Astrocyte of the cerebellum (primary cell): ENCODE measurements around the gene AKT1.
A peak's percentile ranks its signal among the peaks of the same experiment; 100 is the strongest.

Source experiments
- DNase-seq: peaks from one replicate; pipeline ENCODE4 v3.0.0-alpha.2; 2011; ENCODE audit warnings: low read depth
- H3K4me3 ChIP-seq: 2 replicates; pipeline ENCODE4 v1.5.1; 2011; ENCODE audit warnings: mild to moderate bottlenecking, low read depth, low read length, moderate library complexity
- in situ Hi-C: cut with HindIII; loops from 2 replicates; pipeline ENCODE4 v1.10.0; 2017; ENCODE audit warnings: low sequenced_read_pairs
- TF ChIP-seq, protein P1 (sequence below): IDR thresholded peaks from 2 replicates; pipeline ENCODE4 v1.5.1; 2012; ENCODE audit warnings: low read length, low read depth, moderate library complexity, mild to moderate bottlenecking; ENCODE audit errors: missing control alignments

AKT1 gene

DNA sequence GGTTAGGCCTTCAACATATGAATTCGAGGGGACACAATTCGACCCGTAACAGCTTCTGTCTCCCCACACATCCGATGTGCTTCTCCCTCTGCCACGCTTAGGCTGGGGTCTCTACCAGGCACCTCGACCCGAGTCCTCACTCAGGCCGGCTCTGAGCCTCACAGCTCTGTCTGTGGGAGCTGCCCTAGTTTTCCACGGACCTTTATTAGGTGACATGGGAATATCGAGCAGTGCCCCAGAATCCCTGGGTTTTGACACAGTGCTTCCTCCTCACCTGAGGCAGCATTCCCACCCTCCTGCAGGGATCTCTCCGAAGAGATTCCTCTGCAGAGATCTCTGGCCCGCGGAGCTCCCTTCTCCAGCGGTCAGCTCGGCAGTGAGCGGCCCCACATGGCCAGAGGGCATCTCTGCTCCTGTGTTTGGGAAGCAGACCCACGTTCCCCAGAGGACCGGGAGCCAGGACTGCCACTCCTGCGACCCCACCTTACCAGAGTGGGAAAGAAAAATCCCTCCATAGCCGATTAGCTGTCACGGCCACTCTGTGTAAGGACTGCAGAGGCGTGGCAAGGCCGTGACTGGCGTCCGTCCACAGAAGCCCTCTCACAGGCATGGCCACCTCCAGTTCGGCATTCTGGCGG lies 26.5 kb upstream of the AKT1 start:
- no peak overlapping the region for H3K4me3 ChIP-seq

DNA sequence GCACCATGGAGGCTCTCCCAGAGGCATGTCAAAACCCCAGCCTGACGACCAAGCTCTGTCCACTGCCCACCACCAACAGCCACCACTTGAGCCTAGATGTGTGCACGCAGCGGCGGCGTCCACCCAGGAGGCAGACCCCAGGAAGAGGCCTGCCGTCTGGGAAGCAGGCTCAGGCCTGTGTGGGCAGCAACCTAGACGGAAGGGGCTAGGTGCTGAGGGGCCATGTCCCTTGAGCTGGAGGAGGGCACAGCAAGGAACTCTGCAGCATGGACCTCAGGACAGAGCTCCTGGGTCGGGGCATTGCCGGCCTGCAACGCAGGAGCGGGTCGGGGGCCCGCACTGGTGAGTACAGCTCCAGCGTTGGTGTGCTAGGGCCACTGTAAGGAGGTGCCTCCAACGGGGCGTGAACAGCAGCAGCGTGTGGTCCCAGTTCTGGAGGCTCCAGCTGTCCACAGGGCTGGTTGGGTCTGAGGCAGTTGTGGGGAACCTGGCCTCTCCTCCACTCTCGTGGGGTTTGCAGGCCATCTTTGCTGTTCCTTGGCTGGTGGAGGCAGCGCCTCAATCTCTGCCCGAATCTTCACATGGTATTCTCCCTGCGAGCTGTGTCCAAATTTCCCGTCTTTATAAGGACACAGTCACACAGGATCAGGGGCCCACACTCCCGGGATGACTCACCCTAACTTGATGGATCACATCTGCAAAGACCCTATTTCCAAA lies 25.8 kb upstream of the AKT1 start:
- no peak overlapping the region for H3K4me3 ChIP-seq
- TF ChIP-seq, protein P1, sequence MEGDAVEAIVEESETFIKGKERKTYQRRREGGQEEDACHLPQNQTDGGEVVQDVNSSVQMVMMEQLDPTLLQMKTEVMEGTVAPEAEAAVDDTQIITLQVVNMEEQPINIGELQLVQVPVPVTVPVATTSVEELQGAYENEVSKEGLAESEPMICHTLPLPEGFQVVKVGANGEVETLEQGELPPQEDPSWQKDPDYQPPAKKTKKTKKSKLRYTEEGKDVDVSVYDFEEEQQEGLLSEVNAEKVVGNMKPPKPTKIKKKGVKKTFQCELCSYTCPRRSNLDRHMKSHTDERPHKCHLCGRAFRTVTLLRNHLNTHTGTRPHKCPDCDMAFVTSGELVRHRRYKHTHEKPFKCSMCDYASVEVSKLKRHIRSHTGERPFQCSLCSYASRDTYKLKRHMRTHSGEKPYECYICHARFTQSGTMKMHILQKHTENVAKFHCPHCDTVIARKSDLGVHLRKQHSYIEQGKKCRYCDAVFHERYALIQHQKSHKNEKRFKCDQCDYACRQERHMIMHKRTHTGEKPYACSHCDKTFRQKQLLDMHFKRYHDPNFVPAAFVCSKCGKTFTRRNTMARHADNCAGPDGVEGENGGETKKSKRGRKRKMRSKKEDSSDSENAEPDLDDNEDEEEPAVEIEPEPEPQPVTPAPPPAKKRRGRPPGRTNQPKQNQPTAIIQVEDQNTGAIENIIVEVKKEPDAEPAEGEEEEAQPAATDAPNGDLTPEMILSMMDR: no peak
- in situ Hi-C loops: loop anchor here (10.0 kb wide), 2 partner anchors 47 to 233 kb away; no protein-coding TSS in a partner anchor
- DNase-seq: no peak

More for the DNA sequence above, 26.5 kb upstream of the AKT1 start:
- DNase-seq: no peak
- in situ Hi-C loops: loop anchor here (10.0 kb wide), 2 partner anchors 47 to 233 kb away; no protein-coding TSS in a partner anchor
- TF ChIP-seq, protein P1: no peak

DNA sequence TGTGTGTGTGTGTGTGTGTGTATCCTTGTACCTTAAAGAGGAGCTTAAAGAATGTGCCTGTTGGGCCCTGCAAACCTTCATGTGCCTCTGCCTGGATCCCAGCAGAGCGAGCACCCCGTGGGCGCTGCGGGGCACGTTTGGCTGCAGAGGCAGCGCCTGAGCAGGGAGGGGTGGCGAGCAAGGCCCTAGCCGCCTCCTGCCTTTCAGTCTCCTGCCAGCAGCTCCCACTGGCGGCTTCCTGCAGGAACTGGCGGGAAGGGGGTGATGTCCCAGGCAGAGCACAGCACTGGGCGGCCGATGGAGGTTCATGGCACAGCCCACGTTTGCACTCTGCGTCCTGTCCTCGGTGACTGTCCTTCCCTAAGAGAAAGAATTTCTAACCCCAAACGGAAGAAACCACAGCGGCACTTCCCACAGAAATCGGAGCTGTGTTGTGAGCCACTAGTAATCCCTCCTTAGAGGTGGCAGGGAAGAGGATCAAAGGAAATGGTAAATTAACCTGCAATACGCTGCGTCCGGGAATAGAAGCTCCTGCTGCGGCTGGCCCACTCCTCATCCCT lies 25.2 kb upstream of the AKT1 start:
- TF ChIP-seq, protein P1: peak; percentile 67
- in situ Hi-C loops: loop anchor here (10.0 kb wide), 2 partner anchors 46 to 234 kb away; no protein-coding TSS in a partner anchor
- H3K4me3 ChIP-seq: no peak overlapping the region
- DNase-seq: no peak

DNA sequence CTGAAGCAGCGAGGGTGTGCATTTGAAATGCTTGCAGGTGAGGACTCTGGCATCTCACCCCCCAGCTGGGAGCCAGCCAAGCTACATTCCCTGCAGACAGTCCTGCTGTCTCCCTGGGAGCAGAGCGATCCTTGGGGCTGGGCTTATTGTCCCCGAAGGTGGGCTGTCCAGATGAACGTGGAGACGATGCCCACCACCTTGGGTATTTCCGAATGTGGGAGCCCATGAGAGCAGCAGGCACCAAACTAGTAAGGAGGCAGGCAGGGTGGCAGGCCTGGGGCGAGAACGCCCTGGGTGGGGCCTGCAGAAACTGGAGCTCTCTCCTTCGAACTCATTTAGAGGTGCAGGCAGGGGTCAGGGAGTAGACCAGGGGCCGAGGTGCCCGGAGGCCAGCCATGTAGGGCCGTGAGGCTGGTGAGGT lies 23.8 kb upstream of the AKT1 start:
- no peak for DNase-seq
- H3K4me3 ChIP-seq: no peak overlapping the region
- in situ Hi-C loops: no loop called here
- TF ChIP-seq, protein P1: no peak

DNA sequence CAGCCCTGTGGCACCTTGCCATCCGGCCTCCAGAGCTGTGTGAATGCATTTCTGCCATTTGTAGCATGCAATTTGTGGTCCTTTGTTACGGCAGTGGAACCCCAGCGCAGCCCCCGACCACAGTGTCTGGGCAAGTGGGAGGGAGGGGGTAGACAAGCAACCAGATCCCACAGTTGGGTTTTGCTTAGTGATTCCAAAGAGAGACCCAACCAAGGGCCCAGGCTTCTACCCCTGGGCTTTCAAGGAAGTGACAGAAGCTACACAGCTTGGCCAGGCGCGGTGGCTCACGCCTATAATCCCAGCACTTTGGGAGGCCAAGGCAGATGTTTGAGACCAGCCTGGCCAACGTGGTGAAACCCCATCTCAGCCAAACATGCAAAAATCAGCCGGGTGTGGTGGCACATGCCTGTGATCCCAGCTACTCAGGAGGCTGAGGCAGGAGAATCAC lies 23.2 kb upstream of the AKT1 start:
- H3K4me3 ChIP-seq: no peak overlapping the region
- in situ Hi-C loops: no loop called here
- no peak for DNase-seq
- TF ChIP-seq, protein P1: no peak

DNA sequence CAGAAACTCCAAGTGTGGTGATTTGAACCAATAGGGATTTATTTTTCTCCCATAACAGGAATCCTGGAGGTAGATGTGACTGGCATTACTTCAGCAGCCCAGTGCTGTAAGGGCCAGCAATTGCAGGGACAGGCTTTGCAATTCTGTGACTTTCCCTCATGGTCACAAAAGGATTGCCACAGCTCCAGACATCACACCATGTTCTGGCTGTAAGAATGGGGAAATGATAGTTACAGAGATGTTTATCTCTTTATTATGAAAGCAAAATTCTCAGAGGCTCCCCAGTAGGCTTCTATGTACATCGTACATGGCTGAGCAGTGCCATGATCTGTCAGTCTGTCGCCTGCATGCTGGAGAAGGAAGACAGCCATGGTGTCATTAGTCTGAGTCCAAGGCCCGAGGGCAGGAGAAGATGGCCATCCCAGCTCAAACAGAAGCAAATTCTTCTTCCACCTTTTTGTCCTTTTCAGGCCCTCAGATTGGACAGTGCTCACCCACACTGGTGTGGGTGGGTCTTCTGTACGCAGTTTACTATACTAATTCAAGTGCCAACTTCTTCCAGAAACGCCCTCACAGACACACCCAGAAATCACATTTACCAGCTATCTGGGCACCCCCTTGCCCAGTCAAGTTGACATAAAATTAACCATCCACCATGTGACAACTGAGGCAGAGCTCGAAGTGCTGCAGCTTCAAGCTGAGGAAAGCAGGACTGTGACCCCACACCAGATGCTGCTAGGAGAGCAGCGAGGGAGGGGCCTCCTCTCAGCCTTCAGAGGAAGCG lies 22.6 kb upstream of the AKT1 start:
- no peak overlapping the region for H3K4me3 ChIP-seq
- TF ChIP-seq, protein P1: no peak
- in situ Hi-C loops: no loop called here
- no peak for DNase-seq
